H1 (cell line): ENCODE results near the gene HLF. TPM values are rescaled to one million over a fixed set of nuclear protein-coding genes. Genes with fewer than 3 reads are reported as not detected.

ENCODE experiments used
- CTCF ChIA-PET: fragments of 300-600 bp; sonication (Branson Sonifier 250); formaldehyde crosslinking; loops from one replicate; lab custom pipeline; 2021; ENCODE audit not compliant: partially characterized antibody; lab: Charles Lee
- POLR2A ChIA-PET: fragments of 300-600 bp; sonication (Branson Sonifier 250); formaldehyde crosslinking; loops from one replicate; lab custom pipeline; 2021; ENCODE audit warnings: inconsistent platforms; ENCODE audit not compliant: partially characterized antibody; lab: Charles Lee
- DNase-seq, 2 experiments: peaks; one replicate each; pipeline versions ENCODE4 v3.0.0 to v3.0.0-alpha.2; 2010 to 2022; ENCODE audit warnings: low spot score in 2 of 2, low read depth in 1 of 2, mixed read lengths in 1 of 2
- FAIRE-seq: peaks from 2 replicates; lab custom pipeline; 2011; peaks lifted over from hg19 to GRCh38; lab: Jason Lieb, UNC
- H2AFZ ChIP-seq: 2 replicates; pipeline ENCODE4 v1.8.1; 2012; ENCODE audit warnings: low read length, inconsistent platforms
- H2AK5ac ChIP-seq: 2 replicates; pipeline ENCODE4 v1.6.1; 2013; ENCODE audit warnings: low read depth, low read length
- H2BK120ac ChIP-seq: replicated peaks from 2 replicates; pipeline ENCODE3; 2013; ENCODE audit warnings: low read depth, low read length, inconsistent platforms
- H2BK12ac ChIP-seq: 2 replicates; pipeline ENCODE4 v1.6.1; 2013; ENCODE audit warnings: low read depth, low read length
- H2BK15ac ChIP-seq: 2 replicates; pipeline ENCODE4 v1.6.1; 2013; ENCODE audit warnings: low read length
- H2BK20ac ChIP-seq: 2 replicates; pipeline ENCODE4 v1.6.1; 2013; ENCODE audit warnings: low read length
- H2BK5ac ChIP-seq: 2 replicates; pipeline ENCODE4 v1.6.1; 2013; ENCODE audit warnings: low read depth, low read length
- H3K14ac ChIP-seq: 2 replicates; pipeline ENCODE4 v1.6.1; 2013; ENCODE audit warnings: inconsistent platforms; ENCODE audit not compliant: insufficient read length
- H3K18ac ChIP-seq: 2 replicates; pipeline ENCODE4 v1.6.1; 2013; ENCODE audit warnings: low read length; ENCODE audit errors: extremely low read depth
- H3K23ac ChIP-seq: 2 replicates; pipeline ENCODE4 v1.6.1; 2013; ENCODE audit warnings: inconsistent platforms; ENCODE audit not compliant: insufficient read length
- H3K23me2 ChIP-seq: 2 replicates; pipeline ENCODE4 v1.6.1; 2013; ENCODE audit warnings: low read depth, low read length
- H3K27ac ChIP-seq: 2 replicates; pipeline ENCODE4 v1.6.1; 2011; ENCODE audit warnings: low read depth, low read length, inconsistent platforms
- H3K27me3 ChIP-seq, 4 experiments: replicated peaks in 1 of 4; 1 replicate in 1 of 4; 2 replicates in 3 of 4; pipeline versions ENCODE4 v1.6.1 to v1.8.1; 2011 to 2013; ENCODE audit warnings: low read length in 3 of 4, mild to moderate bottlenecking in 3 of 4, inconsistent platforms in 2 of 4, mixed read lengths in 2 of 4, moderate library complexity in 1 of 4; ENCODE audit not compliant: control insufficient read depth in 3 of 4, insufficient read depth in 3 of 4; ENCODE audit errors: extremely low read depth in 1 of 4
- H3K36me3 ChIP-seq, 4 experiments: 2 replicates each; pipeline versions ENCODE4 v1.6.1 to v1.8.1; 2011 to 2013; ENCODE audit warnings: mild to moderate bottlenecking in 4 of 4, low read length in 3 of 4, moderate library complexity in 2 of 4, control low read depth in 1 of 4, inconsistent platforms in 1 of 4; ENCODE audit not compliant: insufficient read depth in 4 of 4, control insufficient read depth in 2 of 4
- H3K4ac ChIP-seq: replicated peaks from 2 replicates; pipeline ENCODE3; 2013; ENCODE audit warnings: low read length, low read depth, mixed read lengths, inconsistent platforms; ENCODE audit not compliant: insufficient read length
- H3K4me1 ChIP-seq, 4 experiments: replicated peaks in 1 of 4; 1 replicate in 1 of 4; 2 replicates in 3 of 4; pipeline versions ENCODE4 v1.6.1 to v1.8.1; 2011 to 2013; ENCODE audit warnings: low read length in 3 of 4, inconsistent platforms in 2 of 4, mixed read lengths in 1 of 4; ENCODE audit not compliant: insufficient read depth in 4 of 4, control insufficient read depth in 3 of 4
- H3K4me2 ChIP-seq, 2 experiments: 2 replicates each; pipeline versions ENCODE4 v1.6.1 to v1.8.1; 2011 to 2013; ENCODE audit warnings: low read depth in 2 of 2, low read length in 2 of 2, control low read depth in 1 of 2, inconsistent platforms in 1 of 2, mild to moderate bottlenecking in 1 of 2; ENCODE audit not compliant: insufficient read depth in 1 of 2
- H3K4me3 ChIP-seq, 4 experiments: fragments of 200-600, 300-600 bp in 1 of 4; sonication (generic), shearing (Covaris generic), sonication (Bioruptor Twin) in 1 of 4; 2 replicates each; pipeline versions ENCODE4 v1.5.1 to v1.8.1; 2011 to 2016; ENCODE audit warnings: low read length in 4 of 4, low read depth in 3 of 4, control low read depth in 2 of 4, inconsistent platforms in 2 of 4, mild to moderate bottlenecking in 2 of 4, mixed read lengths in 1 of 4, moderate library complexity in 1 of 4; ENCODE audit not compliant: insufficient read depth in 2 of 4; ENCODE audit errors: extremely low read depth in 1 of 4
- H3K56ac ChIP-seq: replicated peaks from 2 replicates; pipeline ENCODE3; 2013; ENCODE audit warnings: low read depth, mild to moderate bottlenecking, mixed read lengths, low read length, inconsistent platforms; ENCODE audit not compliant: insufficient read length
- H3K79me1 ChIP-seq: 2 replicates; pipeline ENCODE4 v1.6.1; 2013; ENCODE audit warnings: low read depth, low read length, control low read depth
- H3K79me2 ChIP-seq, 2 experiments: 2 replicates each; pipeline versions ENCODE4 v1.6.1 to v1.8.1; 2012 to 2013; ENCODE audit warnings: low read length in 2 of 2, mild to moderate bottlenecking in 2 of 2, inconsistent platforms in 1 of 2; ENCODE audit not compliant: insufficient read depth in 2 of 2, control insufficient read depth in 1 of 2
- H3K9ac ChIP-seq, 4 experiments: replicated peaks in 1 of 4; 1 replicate in 1 of 4; 2 replicates in 3 of 4; pipeline versions ENCODE4 v1.6.1 to v1.8.1; 2011 to 2013; ENCODE audit warnings: low read depth in 3 of 4, low read length in 3 of 4, control low read depth in 2 of 4, mild to moderate bottlenecking in 2 of 4, moderate library complexity in 2 of 4, inconsistent platforms in 1 of 4; ENCODE audit errors: extremely low read depth in 1 of 4
- H3K9me3 ChIP-seq, 2 experiments: 2 replicates each; pipeline versions ENCODE4 v1.6.1 to v1.8.1; 2012 to 2013; ENCODE audit warnings: mild to moderate bottlenecking in 2 of 2, moderate library complexity in 2 of 2, control low read depth in 1 of 2, inconsistent platforms in 1 of 2, low read depth in 1 of 2, low read length in 1 of 2, mixed read lengths in 1 of 2; ENCODE audit not compliant: insufficient read depth in 2 of 2
- H4K20me1 ChIP-seq, 2 experiments: replicated peaks in 1 of 2; 2 replicates each; pipeline versions ENCODE3 to v1.8.1; 2011 to 2013; ENCODE audit warnings: inconsistent platforms in 2 of 2, low read length in 2 of 2, mild to moderate bottlenecking in 1 of 2; ENCODE audit not compliant: insufficient read depth in 2 of 2, control insufficient read depth in 1 of 2
- H4K5ac ChIP-seq: 2 replicates; pipeline ENCODE4 v1.6.1; 2013; ENCODE audit warnings: low read length, low read depth, mixed read lengths, inconsistent platforms; ENCODE audit not compliant: insufficient read length
- H4K8ac ChIP-seq: 2 replicates; pipeline ENCODE4 v1.8.0; 2013; ENCODE audit warnings: mild to moderate bottlenecking, moderate library complexity, low read length, inconsistent platforms; ENCODE audit not compliant: insufficient read depth; ENCODE audit errors: extremely low read depth
- H4K91ac ChIP-seq: replicated peaks from 2 replicates; pipeline ENCODE3; 2013; ENCODE audit warnings: low read length, mixed read lengths, inconsistent platforms; ENCODE audit not compliant: insufficient read length
- CEBPB ChIP-seq: IDR thresholded peaks from 2 replicates; pipeline ENCODE4 v1.6.1; 2012; ENCODE audit warnings: low read depth, low read length
- CREB1 ChIP-seq: IDR thresholded peaks from 2 replicates; pipeline ENCODE4 v1.6.1; 2012; ENCODE audit warnings: inconsistent platforms
- EGR1 ChIP-seq: IDR thresholded peaks from 2 replicates; pipeline ENCODE4 v1.6.1; 2011; ENCODE audit warnings: low read depth, low read length, borderline replicate concordance
- EZH2 ChIP-seq: fragments of 200-600 bp; sonication (generic); IDR thresholded peaks from 2 replicates; pipeline ENCODE4 v1.7.1; 2012; ENCODE audit warnings: low read depth, mild to moderate bottlenecking, moderate library complexity, low read length, inconsistent platforms; ENCODE audit not compliant: severe bottlenecking
- FOSL1 ChIP-seq: IDR thresholded peaks from 2 replicates; pipeline ENCODE4 v1.6.1; 2011; ENCODE audit warnings: mild to moderate bottlenecking, low read depth, low read length, moderate library complexity; ENCODE audit not compliant: insufficient read depth
- KDM1A ChIP-seq: fragments of 200-600, 300-600 bp; sonication (generic); IDR thresholded peaks from 2 replicates; pipeline ENCODE4 v1.7.1; 2016; ENCODE audit warnings: mild to moderate bottlenecking, low read length, borderline replicate concordance
- KDM4A ChIP-seq: IDR thresholded peaks from one replicate; pipeline ENCODE4 v1.7.1; 2012; ENCODE audit warnings: low read depth, mild to moderate bottlenecking, moderate library complexity, low read length, inconsistent platforms; ENCODE audit not compliant: severe bottlenecking
- NANOG ChIP-seq: IDR thresholded peaks from 2 replicates; pipeline ENCODE4 v1.6.1; 2011; ENCODE audit warnings: low read length, low read depth, mild to moderate bottlenecking, inconsistent platforms; ENCODE audit not compliant: insufficient read depth, poor library complexity, severe bottlenecking
- PHF8 ChIP-seq: fragments of 200-600 bp; sonication (generic); conservative IDR thresholded peaks from 2 replicates; pipeline ENCODE4 v1.7.1; 2012; ENCODE audit warnings: low read depth, mild to moderate bottlenecking, inconsistent platforms, low read length, moderate library complexity
- POU5F1 ChIP-seq: IDR thresholded peaks from 2 replicates; pipeline ENCODE4 v1.6.1; 2011; ENCODE audit warnings: low read depth, mild to moderate bottlenecking, low read length, moderate library complexity
- RXRA ChIP-seq: IDR thresholded peaks from 2 replicates; pipeline ENCODE4 v1.6.1; 2011; ENCODE audit warnings: low read depth, mild to moderate bottlenecking, low read length, moderate library complexity; ENCODE audit not compliant: insufficient read depth
- SAP30 ChIP-seq: fragments of 300-600 bp; sonication (generic); IDR thresholded peaks from 2 replicates; pipeline ENCODE4 v1.7.1; 2012; ENCODE audit warnings: low read length, moderate library complexity, mild to moderate bottlenecking, inconsistent platforms; ENCODE audit not compliant: insufficient read depth, insufficient replicate concordance
- SIX5 ChIP-seq: IDR thresholded peaks from 2 replicates; pipeline ENCODE4 v1.6.1; 2011; ENCODE audit warnings: mild to moderate bottlenecking, low read depth, low read length
- WGBS, 2 experiments: shearing (Covaris generic) in 1 of 2; methylation state at CpG; one replicate each; pipeline versions ENCODE4 v1.1.6 to v1.1.7; 2013 to 2015; ENCODE audit warnings: low lambda C conversion rate in 2 of 2, mixed read lengths in 2 of 2, inconsistent platforms in 1 of 2, low coverage in 1 of 2, missing lambda C conversion rate in 1 of 2; ENCODE audit not compliant: insufficient replicate concordance in 2 of 2, insufficient coverage in 1 of 2, insufficient read length in 1 of 2; ENCODE audit errors: extremely low coverage in 1 of 2, missing lambda C conversion rate in 1 of 2; 5-methylcytosine and 5-hydroxymethylcytosine counted together
- polyA plus RNA-seq, 7 experiments: library from polyadenylated mRNA; depleted of rRNA in 3 of 7; stranded (reverse) in 5 of 7; unstranded in 2 of 7; fragments of >200 nt in 5 of 7; fragments of 200-250 nt in 2 of 7; gene quantifications; 1 replicate in 5 of 7; 2 replicates in 1 of 7; 4 replicates in 1 of 7; pipeline versions ENCODE4 v1.2.1 to v1.2.3, GENCODE V29; 2011 to 2013; ENCODE audit warnings: missing spikeins in 2 of 7, mixed read lengths in 2 of 7
- total RNA-seq: library from RNA; stranded (reverse); fragmentation: NEBNext Ultra II Directional; extraction: Animal tissue kit (Norgen Biotek cat#: 25700); gene quantifications from 2 replicates; pipeline ENCODE4 v1.2.1, GENCODE V29; 2021
- TF ChIP-seq, protein P1 (sequence below): IDR thresholded peaks from 2 replicates; pipeline ENCODE4 v1.6.1; 2012; ENCODE audit warnings: inconsistent platforms

The HLF gene
- total and polyA plus RNA-seq, 2 of the 8 experiments (the other 6 are each of a cell fraction or from before 2014, with no cell fraction given) = 0.39 to 0.60 TPM

- no peak overlapping the region for H4K91ac ChIP-seq
- no peak overlapping the region for H4K8ac ChIP-seq
- no peaks in the 10 kb centered on the region for H3K9me3 ChIP-seq
- no peak overlapping the region for H3K4ac ChIP-seq
- CTCF ChIA-PET = interaction anchor here (1.0 to 1.3 kb wide), 4 partner anchors 18 to 66 kb away, joined by 3 read pairs; no protein-coding TSS in a partner anchor
- no peaks in the 10 kb centered on the region for H3K4me1 ChIP-seq
- no peak overlapping the region for H3K18ac ChIP-seq
- H4K5ac ChIP-seq = no peak overlapping the region
- no peak overlapping the region for H3K23ac ChIP-seq
- no peaks in the 10 kb centered on the region for H3K27me3 ChIP-seq
- H3K9ac ChIP-seq = no peak overlapping the region
- no peak overlapping the region for H3K56ac ChIP-seq
- DNase-seq (no peak), FAIRE-seq (no peak)
- POLR2A ChIA-PET = interaction anchor here (1.5 kb wide), 1 partner anchor 9 kb away, joined by 5 read pairs; no protein-coding TSS in a partner anchor
- H3K36me3 ChIP-seq = no peaks in the 10 kb centered on the region
- H3K4me2 ChIP-seq = no peak overlapping the region
- H3K27ac ChIP-seq = no peak overlapping the region
- no peak overlapping the region for H2AFZ ChIP-seq
- no peaks in the 10 kb centered on the region for H3K79me1 ChIP-seq
- no peaks in the 10 kb centered on the region; the same call in 1 of the 2 replicates for H3K23me2 ChIP-seq
- no peak overlapping the region for H2AK5ac ChIP-seq
- no peak overlapping the region for H2BK15ac ChIP-seq
- no peak overlapping the region for H3K14ac ChIP-seq
- no peak overlapping the region for H3K4me3 ChIP-seq
- H4K20me1 ChIP-seq = no peaks in the 10 kb centered on the region
- no peak overlapping the region for H2BK20ac ChIP-seq
- no peak overlapping the region for H2BK5ac ChIP-seq
- 92% methylated on average over 2 of the region's 2 CpGs; no CpG with 5 or more reads in 1 of the 2 experiments for WGBS, 2 experiments
- H2BK12ac ChIP-seq = no peak overlapping the region
- H2BK120ac ChIP-seq = no peak overlapping the region
- no peaks in the 10 kb centered on the region for H3K79me2 ChIP-seq
- TF ChIP-seq SIX5 = no peak
- no peak for TF ChIP-seq PHF8
- TF ChIP-seq POU5F1 = no peak
- no peak for TF ChIP-seq CREB1
- no peak for TF ChIP-seq EGR1
- TF ChIP-seq NANOG = no peak
- no peak for TF ChIP-seq RXRA
- no peak for TF ChIP-seq FOSL1
- TF ChIP-seq CEBPB = no peak
- TF ChIP-seq EZH2 = no peak
- TF ChIP-seq KDM1A = no peak
- no peak for TF ChIP-seq KDM4A
- no peak for TF ChIP-seq SAP30
- TF ChIP-seq, protein P1, sequence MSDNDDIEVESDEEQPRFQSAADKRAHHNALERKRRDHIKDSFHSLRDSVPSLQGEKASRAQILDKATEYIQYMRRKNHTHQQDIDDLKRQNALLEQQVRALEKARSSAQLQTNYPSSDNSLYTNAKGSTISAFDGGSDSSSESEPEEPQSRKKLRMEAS = no peak
Observed at GRCh38 chr17:55229276-55229675, 35.5 kb upstream of the HLF start.
